Bronchial epithelial cell (primary cell): ENCODE measurements around the gene TP53TG3. TPM values are rescaled to one million over a fixed set of nuclear protein-coding genes. Genes with fewer than 3 reads are reported as not detected.
"Not testable (repeated sequence)": the region's sequence is repeated elsewhere in the genome, so short reads cannot be mapped to it uniquely, and the experiment has no call there.

Source experiments
- DNase-seq: peaks from one replicate; pipeline ENCODE4 v3.0.0-alpha.2; 2010; ENCODE audit warnings: low read depth
- FAIRE-seq: peaks from 2 replicates; lab custom pipeline; 2011; peaks lifted over from hg19 to GRCh38; lab: Jason Lieb, UNC
- H3K27me3 ChIP-seq: 2 replicates; pipeline ENCODE4 v1.5.1; 2011; ENCODE audit warnings: low read length; ENCODE audit not compliant: control insufficient read depth, insufficient read depth
- H3K36me3 ChIP-seq: 2 replicates; pipeline ENCODE4 v1.5.1; 2011; ENCODE audit warnings: low read length; ENCODE audit not compliant: control insufficient read depth, insufficient read depth
- H3K4me3 ChIP-seq: 2 replicates; pipeline ENCODE4 v1.5.1; 2011; ENCODE audit warnings: mild to moderate bottlenecking, low read depth, low read length, control low read depth
- total RNA-seq: library from RNA; depleted of rRNA; stranded (reverse); fragments of >200 nt; gene quantifications from 2 replicates; pipeline ENCODE4 v1.2.1, GENCODE V29; 2014

The TP53TG3 gene
- total RNA-seq = not detected in 2 replicates

- not testable (repeated sequence) for H3K36me3 ChIP-seq, H3K4me3 ChIP-seq, FAIRE-seq, DNase-seq, H3K27me3 ChIP-seq
These were observed at the start of gene TP53TG3 for GRCh38 chr16:32676065-32676464. TSS of gene TP53TG3 (minus strand) at chr16:32676165. CDS start at chr16:32676097, 68 bp downstream.

- FAIRE-seq, H3K27me3 ChIP-seq, H3K36me3 ChIP-seq, DNase-seq, H3K4me3 ChIP-seq: not testable (repeated sequence)
These were observed 25.1 kb downstream of the TP53TG3 start for GRCh38 chr16:32650876-32651275.

GRCh38 chr16:32647562-32647961 lies 28.4 kb downstream of the TP53TG3 start:
- DNase-seq, FAIRE-seq, H3K4me3 ChIP-seq, H3K27me3 ChIP-seq, H3K36me3 ChIP-seq: not testable (repeated sequence)

- not testable (repeated sequence) for H3K27me3 ChIP-seq, DNase-seq, H3K4me3 ChIP-seq, FAIRE-seq, H3K36me3 ChIP-seq
These were observed 29.2 kb downstream of the TP53TG3 start for GRCh38 chr16:32646780-32647179.

GRCh38 chr16:32646177-32646576 lies 29.8 kb downstream of the TP53TG3 start:
- DNase-seq, H3K36me3 ChIP-seq, FAIRE-seq, H3K27me3 ChIP-seq, H3K4me3 ChIP-seq: not testable (repeated sequence)

GRCh38 chr16:32645278-32645908 lies 30.6 kb downstream of the TP53TG3 start:
- not testable (repeated sequence) for DNase-seq, H3K27me3 ChIP-seq, FAIRE-seq, H3K4me3 ChIP-seq, H3K36me3 ChIP-seq

- not testable (repeated sequence) for H3K4me3 ChIP-seq, FAIRE-seq, H3K27me3 ChIP-seq, H3K36me3 ChIP-seq, DNase-seq
These were observed 31.2 kb downstream of the TP53TG3 start for GRCh38 chr16:32644715-32645114.

GRCh38 chr16:32637614-32638013 lies 38.4 kb downstream of the TP53TG3 start:
- not testable (repeated sequence) for DNase-seq, FAIRE-seq, H3K4me3 ChIP-seq, H3K27me3 ChIP-seq, H3K36me3 ChIP-seq

GRCh38 chr16:32632096-32632495 lies 43.9 kb downstream of the TP53TG3 start:
- FAIRE-seq, DNase-seq, H3K4me3 ChIP-seq, H3K27me3 ChIP-seq, H3K36me3 ChIP-seq: not testable (repeated sequence)
